ENCODE data around the gene DFFA.

GRCh38 chr1:10479296-10479695, 7.0 kb upstream of the DFFA start:
- TF ChIP-seq CTCF (conservative IDR thresholded peaks at IDR 0.05 in 1 of 2, IDR thresholded peaks at IDR 0.05 in 1 of 2; ENCODE audit: low read depth in 1 of 2, low read length in 2 of 2), result no peak
- no peak for TF ChIP-seq EZH2 (IDR thresholded peaks at IDR 0.05; ENCODE audit: low read length, missing control alignments)
